Measurements from ENCODE around the gene UGDH.

The UGDH gene

DNA sequence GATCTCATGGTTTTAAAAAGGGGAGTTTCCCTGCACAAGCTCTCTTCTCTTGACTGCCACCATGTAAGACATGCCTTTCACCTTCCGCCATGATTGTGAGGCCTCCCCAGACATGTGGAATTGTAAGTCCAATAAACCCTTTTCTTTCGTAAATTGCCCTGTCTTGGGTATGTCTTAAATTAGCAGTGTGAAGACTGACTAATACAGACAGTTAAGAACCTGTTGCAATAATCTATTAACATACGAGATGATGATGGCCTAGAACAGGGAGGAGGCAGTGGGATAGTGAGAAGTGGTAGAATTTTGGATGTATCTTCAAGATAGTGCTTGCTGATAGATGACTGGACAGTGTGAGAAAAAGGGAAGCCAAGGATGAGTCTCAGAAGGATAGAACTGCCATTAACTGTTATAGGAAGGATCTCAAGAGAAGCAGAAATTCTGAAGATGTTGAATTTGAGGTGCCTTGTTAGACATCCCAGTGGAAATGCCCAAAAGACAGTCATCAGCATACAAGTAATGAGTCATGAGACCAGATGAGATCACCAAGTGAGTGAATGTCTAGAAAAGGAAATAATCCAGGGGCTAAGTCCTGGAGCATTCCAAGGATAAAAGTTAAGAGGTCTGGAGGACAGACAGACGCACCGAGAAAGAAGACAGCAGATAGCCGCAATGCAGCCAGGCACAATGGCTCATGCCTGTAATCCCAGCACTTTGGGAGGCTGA, 38.8 kb upstream of the UGDH start:
- in situ Hi-C loops (cut with HindIII; ENCODE audit: low pct_ligation_motif_present, low sequenced_read_pairs): no loop called here
- DNase-seq: peak; percentile 86
- TF ChIP-seq, protein P1, sequence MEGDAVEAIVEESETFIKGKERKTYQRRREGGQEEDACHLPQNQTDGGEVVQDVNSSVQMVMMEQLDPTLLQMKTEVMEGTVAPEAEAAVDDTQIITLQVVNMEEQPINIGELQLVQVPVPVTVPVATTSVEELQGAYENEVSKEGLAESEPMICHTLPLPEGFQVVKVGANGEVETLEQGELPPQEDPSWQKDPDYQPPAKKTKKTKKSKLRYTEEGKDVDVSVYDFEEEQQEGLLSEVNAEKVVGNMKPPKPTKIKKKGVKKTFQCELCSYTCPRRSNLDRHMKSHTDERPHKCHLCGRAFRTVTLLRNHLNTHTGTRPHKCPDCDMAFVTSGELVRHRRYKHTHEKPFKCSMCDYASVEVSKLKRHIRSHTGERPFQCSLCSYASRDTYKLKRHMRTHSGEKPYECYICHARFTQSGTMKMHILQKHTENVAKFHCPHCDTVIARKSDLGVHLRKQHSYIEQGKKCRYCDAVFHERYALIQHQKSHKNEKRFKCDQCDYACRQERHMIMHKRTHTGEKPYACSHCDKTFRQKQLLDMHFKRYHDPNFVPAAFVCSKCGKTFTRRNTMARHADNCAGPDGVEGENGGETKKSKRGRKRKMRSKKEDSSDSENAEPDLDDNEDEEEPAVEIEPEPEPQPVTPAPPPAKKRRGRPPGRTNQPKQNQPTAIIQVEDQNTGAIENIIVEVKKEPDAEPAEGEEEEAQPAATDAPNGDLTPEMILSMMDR (IDR thresholded peaks at IDR 0.05; ENCODE audit: low read depth, low read length, missing control alignments): no peak
- Histone ChIP-seq H3K27me3 (replicated peaks) (no peaks in the 10 kb centered on the region), H3K27ac (peak overlapping the region; percentile 83), H3K36me3 (replicated peaks) (no peaks in the 10 kb centered on the region), H3K4me3 (ENCODE audit: low read depth, low read length) (no peak overlapping the region)

DNA sequence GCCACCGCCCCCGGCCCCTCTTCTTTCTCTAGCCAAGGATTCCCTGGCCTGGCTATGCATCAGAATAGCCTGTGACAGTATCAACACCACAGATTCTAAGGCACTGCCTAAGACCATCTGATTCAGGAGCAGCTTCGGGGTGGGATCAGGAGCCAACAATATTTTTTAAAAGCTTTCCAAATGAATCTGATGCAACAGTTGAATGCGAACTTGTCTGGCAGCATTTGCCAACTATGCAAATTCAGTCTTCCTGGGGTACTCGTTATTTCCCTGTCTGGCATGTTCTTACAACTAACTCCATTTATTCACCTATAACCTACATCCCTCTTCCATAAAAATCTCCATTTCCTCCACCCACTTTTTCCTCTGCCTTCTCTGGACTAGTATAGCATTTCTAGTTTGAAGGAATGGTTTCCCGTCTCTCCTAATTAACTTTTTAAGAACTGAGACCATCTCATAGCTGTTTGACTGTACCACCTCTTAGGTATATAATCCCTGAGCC, 36.2 kb upstream of the UGDH start:
- no peak overlapping the region for H3K4me3 ChIP-seq (ENCODE audit: low read depth, low read length)
- in situ Hi-C loops (cut with HindIII; ENCODE audit: low pct_ligation_motif_present, low sequenced_read_pairs): no loop called here
- no peaks in the 10 kb centered on the region for H3K27me3 ChIP-seq (replicated peaks)
- TF ChIP-seq, protein P1 (IDR thresholded peaks at IDR 0.05; ENCODE audit: low read depth, low read length, missing control alignments): no peak
- no peak overlapping the region for H3K27ac ChIP-seq
- no peaks in the 10 kb centered on the region for H3K36me3 ChIP-seq (replicated peaks)
- no peak for DNase-seq

DNA sequence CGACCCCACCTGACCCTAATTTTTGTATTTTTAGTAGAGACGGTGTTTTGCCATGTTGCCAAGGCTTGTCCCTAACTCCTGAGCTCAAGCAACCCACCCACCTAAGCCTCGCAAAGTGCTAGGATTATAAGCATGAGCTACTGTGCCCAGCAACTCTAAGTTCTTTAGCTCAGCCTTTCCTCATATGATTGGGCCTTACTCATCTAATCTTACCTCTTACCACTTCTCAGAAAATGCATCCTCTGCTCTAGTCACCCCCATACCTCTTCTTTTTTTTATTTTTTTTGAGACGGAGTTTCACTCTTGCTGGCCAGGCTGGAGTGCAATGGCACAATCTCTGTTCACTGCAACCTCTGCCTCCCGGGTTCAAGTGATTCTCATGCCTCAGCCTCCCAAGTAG, 35.6 kb upstream of the UGDH start:
- no peak overlapping the region for H3K27ac ChIP-seq
- in situ Hi-C loops (cut with HindIII; ENCODE audit: low pct_ligation_motif_present, low sequenced_read_pairs): no loop called here
- no peak for DNase-seq
- no peaks in the 10 kb centered on the region for H3K27me3 ChIP-seq (replicated peaks)
- H3K4me3 ChIP-seq (ENCODE audit: low read depth, low read length): no peak overlapping the region
- TF ChIP-seq, protein P1 (IDR thresholded peaks at IDR 0.05; ENCODE audit: low read depth, low read length, missing control alignments): no peak
- H3K36me3 ChIP-seq (replicated peaks): no peaks in the 10 kb centered on the region

DNA sequence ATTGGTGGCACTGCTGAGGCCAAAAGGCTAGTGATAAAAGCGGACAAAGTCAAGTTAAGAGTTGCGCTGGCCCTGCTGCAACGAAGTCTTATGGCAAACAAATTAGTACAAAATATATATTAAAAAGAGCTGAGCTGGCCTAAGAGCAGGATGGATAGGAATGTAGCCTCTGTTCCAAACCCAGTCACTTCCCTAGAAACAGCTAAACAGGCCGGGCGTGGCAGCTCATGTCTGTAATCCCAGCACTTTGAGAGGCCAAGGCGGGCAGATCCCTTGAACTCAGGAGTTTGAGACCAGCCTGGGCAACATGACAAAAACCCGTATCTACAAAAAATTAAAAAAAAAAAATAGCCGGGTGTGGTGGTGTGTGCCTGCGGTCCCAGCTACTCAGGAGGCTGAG, 32.4 kb upstream of the UGDH start:
- no peak for DNase-seq
- in situ Hi-C loops (cut with HindIII; ENCODE audit: low pct_ligation_motif_present, low sequenced_read_pairs): no loop called here
- Histone ChIP-seq H3K4me3 (ENCODE audit: low read depth, low read length) (no peak overlapping the region), H3K27ac (no peak overlapping the region), H3K27me3 (replicated peaks) (no peaks in the 10 kb centered on the region), H3K36me3 (replicated peaks) (no peaks in the 10 kb centered on the region)
- TF ChIP-seq, protein P1 (IDR thresholded peaks at IDR 0.05; ENCODE audit: low read depth, low read length, missing control alignments): no peak

DNA sequence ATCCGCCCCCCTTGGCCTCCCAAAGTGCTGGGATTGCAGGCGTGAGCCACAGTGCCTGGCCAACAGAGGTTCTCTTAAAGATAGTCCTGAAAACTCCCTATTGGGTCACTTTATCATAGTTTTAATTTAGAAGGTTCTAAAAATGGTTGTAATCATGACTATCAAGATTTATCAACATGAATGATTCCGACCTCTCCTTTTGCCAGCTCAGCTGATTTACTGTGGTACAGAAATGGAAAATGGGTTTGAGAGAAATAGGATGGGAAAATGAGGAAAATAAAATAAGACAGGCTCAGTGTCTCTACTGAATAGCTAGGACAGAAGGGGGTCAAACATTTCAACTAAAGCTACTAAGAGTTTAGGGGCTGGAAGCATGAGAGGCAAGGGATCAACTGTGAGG, 28.2 kb upstream of the UGDH start:
- DNase-seq: no peak
- in situ Hi-C loops (cut with HindIII; ENCODE audit: low pct_ligation_motif_present, low sequenced_read_pairs): no loop called here
- Histone ChIP-seq H3K4me3 (ENCODE audit: low read depth, low read length) (no peak overlapping the region), H3K27ac (no peak overlapping the region), H3K36me3 (replicated peaks) (peaks cover 4% of the 10 kb centered on the region), H3K27me3 (replicated peaks) (no peaks in the 10 kb centered on the region)
- TF ChIP-seq, protein P1 (IDR thresholded peaks at IDR 0.05; ENCODE audit: low read depth, low read length, missing control alignments): no peak
